EH (cell line): Measurements from ENCODE around the gene EML6.
A peak's percentile ranks its signal among the peaks of the same experiment; 100 is the strongest.

Experiments
- DNase-seq: peaks from one replicate; pipeline ENCODE4 v3.0.0-alpha.2; 2015; ENCODE audit warnings: low read depth

EML6 gene

GRCh38 chr2:55000341-55000740 is 276.9 kb downstream of the EML6 start:
- DNase-seq, result no peak

GRCh38 chr2:55001716-55002115 is 278.3 kb downstream of the EML6 start:
- peak; percentile 52 for DNase-seq

- DNase-seq, result no peak
These were observed 280.5 kb downstream of the EML6 start for GRCh38 chr2:55003706-55004639.

- no peak for DNase-seq
These were observed 282.8 kb downstream of the EML6 start for GRCh38 chr2:55006306-55006705.

GRCh38 chr2:55009277-55010060 is 286.0 kb downstream of the EML6 start:
- no peak for DNase-seq

GRCh38 chr2:55010149-55010591 is 286.7 kb downstream of the EML6 start:
- peak; percentile 56 for DNase-seq

GRCh38 chr2:55010915-55011314 is 287.5 kb downstream of the EML6 start:
- peak; percentile 63 for DNase-seq

- no peak for DNase-seq
These were observed 288.6 kb downstream of the EML6 start for GRCh38 chr2:55011831-55012671.

- no peak for DNase-seq
These were observed 289.4 kb downstream of the EML6 start for GRCh38 chr2:55012672-55013484.

- DNase-seq, result no peak
These were observed 290.5 kb downstream of the EML6 start for GRCh38 chr2:55013936-55014335.

GRCh38 chr2:55014962-55015939 is 291.8 kb downstream of the EML6 start:
- DNase-seq, result peak; percentile 82

- no peak for DNase-seq
These were observed 294.0 kb downstream of the EML6 start for GRCh38 chr2:55017428-55017827.

GRCh38 chr2:55017880-55018279 is 294.4 kb downstream of the EML6 start:
- DNase-seq, result no peak

- DNase-seq, result no peak
These were observed 295.2 kb downstream of the EML6 start for GRCh38 chr2:55018619-55019018.

GRCh38 chr2:55019526-55020258 is 296.2 kb downstream of the EML6 start:
- peak; percentile 40 for DNase-seq
